CD8-positive, alpha-beta memory T cell (primary cell): Measurements from ENCODE around the gene SPIN2B. TPM values are rescaled to one million over a fixed set of nuclear protein-coding genes. Genes with fewer than 3 reads are reported as not detected.

Experiments
- polyA plus RNA-seq: library from polyadenylated mRNA; unstranded; fragments of 300-500 nt; fragmentation: Illumina TruSeq; gene quantifications from one replicate; pipeline ENCODE4 v1.2.3, GENCODE V29; 2021
- total RNA-seq, 2 experiments: library from RNA; stranded (reverse); gene quantifications; one replicate each; pipeline ENCODE4 v1.2.3, GENCODE V29; 2021

Gene SPIN2B
- total and polyA plus RNA-seq, 3 experiments from 2014 or later: 7.8 to 20.5 (median 8.4) TPM

Other genes starting within 250 kb of the SPIN2B start
- gene SPIN3, start 126.0 kb downstream of the SPIN2B start, total RNA-seq: 1 to 10 TPM; 5.6 to 7.1 TPM
- gene SPIN3, start 126.0 kb downstream of the SPIN2B start, polyA plus RNA-seq: 3.2 TPM
- under 1 TPM; 0.18 to 0.47 TPM for gene SPIN2A, start 15.8 kb upstream of the SPIN2B start, total RNA-seq
- 0.13 TPM for gene SPIN2A, start 15.8 kb upstream of the SPIN2B start, polyA plus RNA-seq
- gene FAAH2, start 165.2 kb upstream of the SPIN2B start, total RNA-seq: 1 to 10 TPM; 2.0 to 2.4 TPM
- gene FAAH2, start 165.2 kb upstream of the SPIN2B start, polyA plus RNA-seq: 6.6 TPM